Measurements from ENCODE around the gene SYP.

GRCh38 chrX:49243166-49243565, 43.2 kb upstream of the SYP start:
- TF ChIP-seq, protein P1, sequence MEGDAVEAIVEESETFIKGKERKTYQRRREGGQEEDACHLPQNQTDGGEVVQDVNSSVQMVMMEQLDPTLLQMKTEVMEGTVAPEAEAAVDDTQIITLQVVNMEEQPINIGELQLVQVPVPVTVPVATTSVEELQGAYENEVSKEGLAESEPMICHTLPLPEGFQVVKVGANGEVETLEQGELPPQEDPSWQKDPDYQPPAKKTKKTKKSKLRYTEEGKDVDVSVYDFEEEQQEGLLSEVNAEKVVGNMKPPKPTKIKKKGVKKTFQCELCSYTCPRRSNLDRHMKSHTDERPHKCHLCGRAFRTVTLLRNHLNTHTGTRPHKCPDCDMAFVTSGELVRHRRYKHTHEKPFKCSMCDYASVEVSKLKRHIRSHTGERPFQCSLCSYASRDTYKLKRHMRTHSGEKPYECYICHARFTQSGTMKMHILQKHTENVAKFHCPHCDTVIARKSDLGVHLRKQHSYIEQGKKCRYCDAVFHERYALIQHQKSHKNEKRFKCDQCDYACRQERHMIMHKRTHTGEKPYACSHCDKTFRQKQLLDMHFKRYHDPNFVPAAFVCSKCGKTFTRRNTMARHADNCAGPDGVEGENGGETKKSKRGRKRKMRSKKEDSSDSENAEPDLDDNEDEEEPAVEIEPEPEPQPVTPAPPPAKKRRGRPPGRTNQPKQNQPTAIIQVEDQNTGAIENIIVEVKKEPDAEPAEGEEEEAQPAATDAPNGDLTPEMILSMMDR (IDR thresholded peaks at IDR 0.05), result no peak
- no peak for TF ChIP-seq POLR2A (IDR thresholded peaks at IDR 0.05)

Measured in testis (tissue), 2 donors.